DOHH2 (cell line): Measurements from ENCODE around the gene SEC31A.
"Not testable (repeated sequence)": the region's sequence is repeated elsewhere in the genome, so short reads cannot be mapped to it uniquely, and the experiment has no call there.

Experiments used
- CTCF ChIP-seq: fragments of 200-600 bp; sonication (generic); IDR thresholded peaks from one replicate; pipeline ENCODE4 v1.5.1; 2014; ENCODE audit warnings: antibody characterized with exemption, mild to moderate bottlenecking, low read depth, low read length; ENCODE audit not compliant: poor library complexity, severe bottlenecking
- EZH2phosphoT487 ChIP-seq: fragments of 200-600 bp; sonication (generic); IDR thresholded peaks from 2 replicates; pipeline ENCODE4 v1.6.1; 2017; ENCODE audit warnings: borderline replicate concordance, mild to moderate bottlenecking, antibody characterized with exemption, low read length, moderate library complexity, mixed read lengths

DNA sequence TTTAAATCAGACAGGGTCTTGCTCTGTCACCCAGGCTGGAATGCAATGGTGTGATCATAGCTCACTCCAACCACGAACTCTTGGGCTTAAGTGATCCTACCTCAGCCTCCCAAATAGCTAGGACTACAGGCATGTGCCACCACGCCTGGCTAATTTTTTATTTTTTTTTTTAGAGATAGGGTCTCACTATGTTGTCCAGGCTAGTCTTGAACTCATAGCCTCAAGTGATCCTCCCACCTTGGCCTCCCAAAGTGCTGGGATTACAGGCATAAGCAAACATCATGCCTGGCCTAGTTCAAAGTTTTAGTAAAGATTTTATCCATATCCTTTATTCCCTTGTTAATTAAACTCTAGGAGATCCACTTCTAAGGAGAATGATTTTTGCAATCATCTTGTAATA, 30.5 kb downstream of the SEC31A start:
- TF ChIP-seq EZH2phosphoT487, CTCF: not testable (repeated sequence)
